ENCODE data around the gene SORCS2.

- TF ChIP-seq POLR2AphosphoS5 (IDR thresholded peaks at IDR 0.05; ENCODE audit: borderline replicate concordance, low read depth, low read length) (no peak), EZH2 (IDR thresholded peaks at IDR 0.05) (no peak)
Observed at GRCh38 chr4:7146059-7146785, 46.1 kb upstream of the SORCS2 start.

Measured in SK-N-MC (cell line).